Esophagus squamous epithelium (tissue), 5 donors: Measurements from ENCODE around the gene SPEN. TPM values are rescaled to one million over a fixed set of nuclear protein-coding genes. Genes with fewer than 3 reads are reported as not detected.
A peak's percentile ranks its signal among the peaks of the same experiment; 100 is the strongest.

Source experiments
- DNase-seq: peaks from one replicate; lab custom pipeline; 2025; lab: John Stamatoyannopoulos, UW
- H3K27ac ChIP-seq, 4 donors: fragments of 200-600 bp; sonication (generic); one replicate each; pipeline ENCODE4 v1.5.1; 2016 to 2019; ENCODE audit warnings: mild to moderate bottlenecking in 1 of 4
- H3K27me3 ChIP-seq, 4 donors: fragments of 200-600 bp; sonication (generic); 1 replicate in 3 of 4; 2 replicates in 1 of 4; pipeline versions ENCODE4 v1.5.1 to v1.6.0; 2017 to 2021; ENCODE audit warnings: antibody characterized with exemption in 1 of 4
- H3K36me3 ChIP-seq, 3 donors: fragments of 200-600 bp; sonication (generic); one replicate each; pipeline ENCODE4 v1.5.1; 2016 to 2019
- H3K4me1 ChIP-seq, 3 donors: fragments of 200-600 bp; sonication (generic); one replicate each; pipeline ENCODE4 v1.5.1; 2017 to 2019
- H3K4me3 ChIP-seq, 4 donors: fragments of 200-600 bp; sonication (generic); 1 replicate in 3 of 4; 2 replicates in 1 of 4; pipeline ENCODE4 v1.5.1; 2016 to 2019; ENCODE audit warnings: mild to moderate bottlenecking in 2 of 4, moderate library complexity in 1 of 4
- H3K9me3 ChIP-seq, 3 donors: fragments of 200-600 bp; sonication (generic); one replicate each; pipeline ENCODE4 v1.5.1; 2016 to 2019
- POLR2A ChIP-seq, 4 donors: fragments of 450-650 bp; IDR thresholded peaks; one replicate each; pipeline ENCODE4 v1.6.1; 2017; ENCODE audit warnings: antibody characterized with exemption in 4 of 4, mild to moderate bottlenecking in 4 of 4, moderate library complexity in 3 of 4
- WGBS, 2 donors: methylation state at CpG; one replicate each; pipeline ENCODE4 v1.1.5; 2018; 5-methylcytosine and 5-hydroxymethylcytosine counted together
- intact Hi-C: fragments of 100-400 bp; cut with DNase I; formaldehyde crosslinking; loops from one replicate; pipeline ENCODE4 v1.15.0; 2022
- total RNA-seq, 4 donors: library from RNA; depleted of rRNA; stranded (reverse); fragments of >200 nt; gene quantifications; one replicate each; pipeline ENCODE4 v1.1.0, GENCODE V29; 2016
- TF ChIP-seq, protein P1 (sequence below), 6 experiments: fragments of 450-650 bp in 4 of 6; fragments of 200-600 bp in 2 of 6; sonication (generic) in 2 of 6; IDR thresholded peaks; one replicate each; pipeline ENCODE4 v1.5.1; 2016 to 2019; ENCODE audit warnings: antibody characterized with exemption in 6 of 6, mild to moderate bottlenecking in 4 of 6, moderate library complexity in 4 of 6
- donor health status: DM: yes; HTN: yes; CAD: no.

Gene SPEN, protein sequence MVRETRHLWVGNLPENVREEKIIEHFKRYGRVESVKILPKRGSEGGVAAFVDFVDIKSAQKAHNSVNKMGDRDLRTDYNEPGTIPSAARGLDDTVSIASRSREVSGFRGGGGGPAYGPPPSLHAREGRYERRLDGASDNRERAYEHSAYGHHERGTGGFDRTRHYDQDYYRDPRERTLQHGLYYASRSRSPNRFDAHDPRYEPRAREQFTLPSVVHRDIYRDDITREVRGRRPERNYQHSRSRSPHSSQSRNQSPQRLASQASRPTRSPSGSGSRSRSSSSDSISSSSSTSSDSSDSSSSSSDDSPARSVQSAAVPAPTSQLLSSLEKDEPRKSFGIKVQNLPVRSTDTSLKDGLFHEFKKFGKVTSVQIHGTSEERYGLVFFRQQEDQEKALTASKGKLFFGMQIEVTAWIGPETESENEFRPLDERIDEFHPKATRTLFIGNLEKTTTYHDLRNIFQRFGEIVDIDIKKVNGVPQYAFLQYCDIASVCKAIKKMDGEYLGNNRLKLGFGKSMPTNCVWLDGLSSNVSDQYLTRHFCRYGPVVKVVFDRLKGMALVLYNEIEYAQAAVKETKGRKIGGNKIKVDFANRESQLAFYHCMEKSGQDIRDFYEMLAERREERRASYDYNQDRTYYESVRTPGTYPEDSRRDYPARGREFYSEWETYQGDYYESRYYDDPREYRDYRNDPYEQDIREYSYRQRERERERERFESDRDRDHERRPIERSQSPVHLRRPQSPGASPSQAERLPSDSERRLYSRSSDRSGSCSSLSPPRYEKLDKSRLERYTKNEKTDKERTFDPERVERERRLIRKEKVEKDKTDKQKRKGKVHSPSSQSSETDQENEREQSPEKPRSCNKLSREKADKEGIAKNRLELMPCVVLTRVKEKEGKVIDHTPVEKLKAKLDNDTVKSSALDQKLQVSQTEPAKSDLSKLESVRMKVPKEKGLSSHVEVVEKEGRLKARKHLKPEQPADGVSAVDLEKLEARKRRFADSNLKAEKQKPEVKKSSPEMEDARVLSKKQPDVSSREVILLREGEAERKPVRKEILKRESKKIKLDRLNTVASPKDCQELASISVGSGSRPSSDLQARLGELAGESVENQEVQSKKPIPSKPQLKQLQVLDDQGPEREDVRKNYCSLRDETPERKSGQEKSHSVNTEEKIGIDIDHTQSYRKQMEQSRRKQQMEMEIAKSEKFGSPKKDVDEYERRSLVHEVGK (N-terminal part only)
- 10 to 100 TPM; 22.4 to 36.0 (median 30.5) TPM for total RNA-seq

DNA sequence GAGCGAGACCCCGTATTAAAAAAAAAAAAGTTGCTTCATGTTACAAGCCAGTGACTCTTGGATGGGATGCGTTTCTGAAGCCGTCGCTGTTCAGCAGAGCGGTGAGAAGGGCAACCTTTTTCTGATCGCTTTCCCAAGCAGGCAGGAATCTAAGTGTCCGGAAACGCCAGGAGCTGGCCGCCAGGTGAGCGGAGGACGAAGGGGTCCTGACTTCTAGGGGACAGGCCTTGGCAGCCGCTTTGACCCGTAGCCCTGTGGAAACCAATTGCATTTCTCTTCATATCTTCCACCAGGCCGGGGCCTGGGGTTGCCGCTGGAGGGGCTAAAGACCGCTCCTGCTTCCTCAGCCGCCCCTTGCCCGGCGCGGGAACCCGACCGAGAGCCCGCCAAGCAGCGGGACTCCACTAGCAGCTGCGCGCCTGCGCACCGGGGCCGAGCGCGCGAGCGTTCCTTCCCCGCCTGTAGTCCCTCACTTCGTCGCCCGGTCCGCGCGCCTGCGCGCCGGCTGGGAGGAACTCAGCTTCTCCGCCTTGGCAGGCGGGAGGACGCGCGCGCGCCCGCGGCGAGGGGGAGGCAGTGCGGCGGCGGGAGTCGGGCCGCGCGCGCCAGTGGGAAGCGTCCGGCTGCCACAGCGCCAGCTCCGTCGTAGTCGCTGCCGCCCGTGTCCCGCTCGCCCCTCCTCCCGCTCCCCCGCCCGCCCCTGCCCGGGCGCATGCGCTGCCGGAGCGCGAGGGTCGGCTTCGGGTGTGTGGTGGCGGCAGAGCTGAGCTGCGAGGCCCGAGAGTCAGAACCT is at the start of gene SPEN:
Gene SPEN (plus strand): TSS at position 608 of the 793 bp plus-strand sequence. CDS start 361 bp downstream, outside the sequence.
- peak within 1 kb of the TSS; percentile 96 to 99 (median 98) for H3K27ac ChIP-seq
- DNase-seq = peak; percentile 89
- no peaks in the 10 kb centered on the region for H3K36me3 ChIP-seq
- peak within 1 kb of the TSS; percentile 63 to 98 (median 84) for H3K4me3 ChIP-seq
- H3K4me1 ChIP-seq = peaks cover 27 to 66% (median 30%) of the 10 kb centered on the region in 3 donors
- intact Hi-C loops = no loop called here
- no peaks in the 10 kb centered on the region for H3K27me3 ChIP-seq
- TF ChIP-seq, protein P1, sequence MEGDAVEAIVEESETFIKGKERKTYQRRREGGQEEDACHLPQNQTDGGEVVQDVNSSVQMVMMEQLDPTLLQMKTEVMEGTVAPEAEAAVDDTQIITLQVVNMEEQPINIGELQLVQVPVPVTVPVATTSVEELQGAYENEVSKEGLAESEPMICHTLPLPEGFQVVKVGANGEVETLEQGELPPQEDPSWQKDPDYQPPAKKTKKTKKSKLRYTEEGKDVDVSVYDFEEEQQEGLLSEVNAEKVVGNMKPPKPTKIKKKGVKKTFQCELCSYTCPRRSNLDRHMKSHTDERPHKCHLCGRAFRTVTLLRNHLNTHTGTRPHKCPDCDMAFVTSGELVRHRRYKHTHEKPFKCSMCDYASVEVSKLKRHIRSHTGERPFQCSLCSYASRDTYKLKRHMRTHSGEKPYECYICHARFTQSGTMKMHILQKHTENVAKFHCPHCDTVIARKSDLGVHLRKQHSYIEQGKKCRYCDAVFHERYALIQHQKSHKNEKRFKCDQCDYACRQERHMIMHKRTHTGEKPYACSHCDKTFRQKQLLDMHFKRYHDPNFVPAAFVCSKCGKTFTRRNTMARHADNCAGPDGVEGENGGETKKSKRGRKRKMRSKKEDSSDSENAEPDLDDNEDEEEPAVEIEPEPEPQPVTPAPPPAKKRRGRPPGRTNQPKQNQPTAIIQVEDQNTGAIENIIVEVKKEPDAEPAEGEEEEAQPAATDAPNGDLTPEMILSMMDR (IDR thresholded peaks at IDR 0.05) = peak in 3 of 6 experiments; percentile 25 to 36 (median 33)
- TF ChIP-seq POLR2A (IDR thresholded peaks at IDR 0.05) = peak in 3 of 4 donors; percentile 70 to 85 (median 71)
- no peaks in the 10 kb centered on the region for H3K9me3 ChIP-seq
- 0% methylated on average over 3 to 37 of the region's 86 CpGs for WGBS, 2 donors

DNA sequence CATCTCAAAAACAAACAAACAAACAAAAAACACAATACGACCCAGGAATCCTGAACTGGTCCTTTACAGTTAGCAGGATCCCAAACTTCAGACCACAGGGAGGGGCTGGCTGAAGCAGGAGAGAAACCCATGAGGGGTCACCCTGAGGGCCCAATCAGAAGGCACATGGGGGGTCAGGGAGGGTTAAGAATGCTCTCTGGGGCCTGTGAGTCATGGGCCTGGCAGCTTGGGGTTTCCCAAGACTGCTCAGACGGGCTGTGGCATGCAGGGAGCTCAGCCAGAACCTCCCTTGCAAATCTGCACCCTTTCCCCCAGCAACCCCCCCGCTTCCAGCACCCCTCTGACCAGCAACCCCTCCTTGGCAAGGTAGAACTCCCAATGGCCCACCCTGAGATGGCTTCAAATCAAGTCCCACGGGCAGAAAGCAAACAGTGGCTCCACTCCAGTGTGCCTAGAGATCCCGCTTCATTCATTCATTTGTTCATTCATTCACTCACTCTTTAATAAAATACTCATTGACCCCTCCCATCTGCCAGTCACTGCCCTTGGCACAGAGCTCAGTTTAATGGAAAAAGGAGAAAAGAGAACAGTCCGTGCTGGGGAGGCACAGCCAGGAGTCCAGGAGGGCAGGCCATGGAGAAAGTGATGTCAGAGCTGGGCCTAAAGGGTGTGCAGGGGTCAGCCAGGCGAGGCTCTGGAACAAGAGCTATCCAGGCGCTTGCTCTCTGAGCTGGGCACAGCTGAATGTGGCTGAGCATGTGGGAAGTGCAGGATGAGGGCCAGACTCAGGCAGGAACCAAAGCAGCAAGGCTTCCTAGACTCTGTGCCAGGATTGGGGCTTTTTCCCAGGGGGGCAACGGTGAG is 48.3 kb upstream of the SPEN start:
- no peaks in the 10 kb centered on the region for H3K9me3 ChIP-seq
- H3K36me3 ChIP-seq = no peaks in the 10 kb centered on the region
- H3K4me1 ChIP-seq = peaks cover 28 to 67% (median 56%) of the 10 kb centered on the region in 3 donors
- TF ChIP-seq, protein P1 (IDR thresholded peaks at IDR 0.05) = no peak
- TF ChIP-seq POLR2A (IDR thresholded peaks at IDR 0.05) = no peak
- no peak for DNase-seq
- H3K4me3 ChIP-seq = peak overlapping the region in 2 of 4 donors; percentile 4 to 6
- 12 to 26% methylated on average over 5 to 8 of the region's 9 CpGs for WGBS, 2 donors
- intact Hi-C loops = no loop called here
- H3K27ac ChIP-seq = peak overlapping the region; percentile 83 to 92 (median 88)
- H3K27me3 ChIP-seq = no peaks in the 10 kb centered on the region

DNA sequence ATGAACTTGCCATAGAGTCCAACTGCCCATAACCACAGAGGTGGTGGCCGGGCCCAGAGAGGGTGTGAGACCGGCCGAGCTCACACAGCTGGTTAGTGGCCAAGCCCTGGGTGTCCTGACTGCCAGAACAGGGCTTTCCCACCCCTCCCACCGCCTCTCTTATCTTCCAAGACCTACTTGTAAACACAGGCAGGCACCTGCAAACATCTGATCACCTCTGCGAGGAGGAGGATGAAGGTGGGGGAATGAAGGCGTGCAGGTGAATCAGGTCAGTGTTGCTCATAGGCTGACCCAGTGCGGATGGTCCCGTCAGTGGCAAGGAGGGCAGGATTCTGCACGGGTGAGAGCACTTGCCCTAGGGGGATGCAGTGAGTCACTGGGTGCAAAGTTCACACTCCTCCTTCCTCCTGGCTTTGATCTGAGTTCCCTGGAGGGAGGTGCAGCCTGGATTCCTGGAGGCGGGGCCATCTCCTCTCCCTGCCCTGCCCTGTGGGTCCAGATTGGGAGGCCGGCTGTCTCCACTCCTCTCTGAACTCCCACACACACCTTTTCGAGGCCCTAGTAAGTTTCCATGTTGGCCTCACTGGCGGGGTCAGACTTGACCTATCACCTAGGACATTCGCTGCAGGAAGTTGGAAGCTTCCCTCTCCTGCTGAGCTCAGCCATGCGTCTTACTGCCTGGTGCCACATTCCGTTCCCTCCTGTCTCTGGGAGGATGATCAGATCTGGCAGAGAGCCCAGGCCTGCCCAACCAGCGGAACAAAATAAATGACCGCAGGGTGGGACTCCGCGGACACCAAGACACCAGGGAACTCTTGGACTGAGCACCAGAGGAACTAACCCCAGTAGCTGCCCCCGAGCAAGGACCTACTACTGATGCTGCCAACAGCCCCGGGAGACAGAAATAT is 47.3 kb upstream of the SPEN start:
- peak overlapping the region in 2 of 4 donors; percentile 4 to 6 for H3K4me3 ChIP-seq
- WGBS, 2 donors = 32 to 38% methylated on average over 7 to 14 of the region's 22 CpGs
- H3K27ac ChIP-seq = peak overlapping the region; percentile 83 to 92 (median 88)
- no peak for TF ChIP-seq POLR2A (IDR thresholded peaks at IDR 0.05)
- TF ChIP-seq, protein P1 (IDR thresholded peaks at IDR 0.05) = no peak
- no peaks in the 10 kb centered on the region for H3K36me3 ChIP-seq
- H3K27me3 ChIP-seq = no peaks in the 10 kb centered on the region
- intact Hi-C loops = no loop called here
- peaks cover 28 to 63% (median 56%) of the 10 kb centered on the region in 3 donors for H3K4me1 ChIP-seq
- no peak for DNase-seq
- no peaks in the 10 kb centered on the region for H3K9me3 ChIP-seq
